PC-3 (cell line): ENCODE measurements around the gene TUBB1. TPM values are rescaled to one million over a fixed set of nuclear protein-coding genes. Genes with fewer than 3 reads are reported as not detected.

Experiments
- ATAC-seq: fragments of 200-7000 bp; cut with Tn5 transposase; 2 replicates; pipeline ENCODE4 v1.9.1; 2020; ENCODE audit warnings: mild to moderate bottlenecking, moderate library complexity
- BruUV-seq: library from RNA; stranded (reverse); fragments of 400-500 nt; replicated peaks from 2 replicates; lab custom pipeline; 2021; lab: Mats Ljungman, UMichigan
- CTCF ChIA-PET: fragments of 300-600 bp; sonication (Branson Sonifier 250); formaldehyde crosslinking; loops from one replicate; lab custom pipeline; 2022; ENCODE audit warnings: antibody characterized with exemption; lab: Charles Lee
- POLR2A ChIA-PET: fragments of 300-600 bp; sonication (Branson Sonifier 250); formaldehyde crosslinking; loops from one replicate; lab custom pipeline; 2022; ENCODE audit warnings: antibody characterized with exemption; ENCODE audit not compliant: unreplicated experiment; lab: Charles Lee
- DNase-seq: peaks from one replicate; pipeline ENCODE4 v3.0.0-alpha.2; 2015
- H2AFZ ChIP-seq: fragments of 300-600 bp; sonication (generic); 2 replicates; pipeline ENCODE4 v1.6.0; 2016; ENCODE audit warnings: antibody characterized with exemption, low read length
- H3F3A ChIP-seq: fragments of 300-600 bp; sonication (generic); one replicate; pipeline ENCODE4 v1.6.0; 2017; ENCODE audit warnings: antibody characterized with exemption, low read length, control low read depth, mild to moderate bottlenecking; ENCODE audit not compliant: unreplicated experiment
- H3K27ac ChIP-seq: fragments of 300-600 bp; sonication (generic); 2 replicates; pipeline ENCODE4 v1.5.1; 2016; ENCODE audit warnings: mild to moderate bottlenecking, low read length
- H3K27me3 ChIP-seq: fragments of 300-600 bp; sonication (generic); 2 replicates; pipeline ENCODE4 v1.6.1; 2016; ENCODE audit warnings: low read length, mixed read lengths
- H3K36me3 ChIP-seq: fragments of 300-600 bp; sonication (generic); 2 replicates; pipeline ENCODE4 v1.6.1; 2016; ENCODE audit warnings: low read depth, mixed run types, low read length, mixed read lengths
- H3K4me1 ChIP-seq: fragments of 300-600 bp; sonication (generic); 2 replicates; pipeline ENCODE4 v1.5.1; 2016; ENCODE audit warnings: low read length; ENCODE audit not compliant: insufficient read depth
- H3K4me2 ChIP-seq: fragments of 300-600 bp; sonication (generic); 2 replicates; pipeline ENCODE4 v1.6.0; 2016; ENCODE audit warnings: low read length
- H3K4me3 ChIP-seq: fragments of 300-600 bp; sonication (generic); 2 replicates; pipeline ENCODE4 v1.5.1; 2016; ENCODE audit warnings: mild to moderate bottlenecking, low read length, mixed read lengths
- H3K79me2 ChIP-seq: fragments of 300-600 bp; sonication (generic); 2 replicates; pipeline ENCODE4 v1.6.1; 2017; ENCODE audit warnings: low read length, mixed read lengths
- H3K9ac ChIP-seq: fragments of 300-600 bp; sonication (generic); 2 replicates; pipeline ENCODE4 v1.6.0; 2016; ENCODE audit warnings: mild to moderate bottlenecking, low read length
- H3K9me2 ChIP-seq: fragments of 300-600 bp; sonication (generic); replicated peaks from 2 replicates; pipeline ENCODE4 v1.6.1; 2016; ENCODE audit warnings: mixed run types, low read length, mixed read lengths
- H3K9me3 ChIP-seq: fragments of 300-600 bp; sonication (generic); 2 replicates; pipeline ENCODE4 v1.6.1; 2016; ENCODE audit warnings: low read length, mixed read lengths
- H4K20me1 ChIP-seq: fragments of 300-600 bp; sonication (generic); 2 replicates; pipeline ENCODE4 v1.6.1; 2016; ENCODE audit warnings: low read length, mixed read lengths
- EZH2 ChIP-seq: fragments of 300-600 bp; sonication (generic); IDR thresholded peaks from one replicate; pipeline ENCODE4 v1.6.1; 2017; ENCODE audit warnings: antibody characterized with exemption, mild to moderate bottlenecking, low read length; ENCODE audit not compliant: unreplicated experiment
- EZH2phosphoT487 ChIP-seq: fragments of 300-600 bp; sonication (generic); IDR thresholded peaks from 2 replicates; pipeline ENCODE4 v1.6.1; 2018; ENCODE audit warnings: mild to moderate bottlenecking, antibody characterized with exemption, low read length, borderline replicate concordance
- intact Hi-C: fragments of 100-400 bp; cut with micrococcal nuclease; formaldehyde crosslinking; loops from 2 replicates; pipeline ENCODE4 v1.9.0; 2023
- total RNA-seq: library from RNA; depleted of rRNA; stranded (reverse); fragments of >200 nt; gene quantifications from 2 replicates; pipeline ENCODE4 v1.2.3, GENCODE V29; 2014
- TF ChIP-seq, protein P1 (sequence below): fragments of 300-600 bp; sonication (generic); conservative IDR thresholded peaks from 2 replicates; pipeline ENCODE4 v1.5.1; 2017; ENCODE audit warnings: antibody characterized with exemption, low read depth, mild to moderate bottlenecking, low read length

TUBB1 gene
- total RNA-seq, 1 experiment from 2014 or later, result not detected

DNA sequence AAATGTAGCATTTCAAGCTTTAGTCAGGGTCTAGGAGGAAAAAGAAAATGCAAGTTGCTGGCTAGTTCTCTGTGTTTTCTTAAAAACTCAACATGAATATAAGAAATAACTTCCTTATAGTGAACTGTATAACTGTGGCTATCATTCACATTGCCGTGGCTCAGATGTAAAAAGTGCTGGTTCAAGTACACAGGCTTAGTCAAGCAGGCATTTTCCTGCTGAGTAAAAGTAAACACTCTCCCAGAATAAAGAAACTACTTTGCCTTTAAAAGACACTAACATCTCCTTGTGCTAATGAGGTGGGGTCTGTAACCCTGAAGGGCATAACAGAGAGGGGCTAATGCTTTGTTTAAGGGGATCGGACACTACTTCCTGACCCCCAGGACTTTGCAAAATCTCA, 9.6 kb downstream of the TUBB1 start:
- intact Hi-C loops, result loop anchor here (1.0 to 5.0 kb wide), 2 partner anchors 8 to 47 kb away; partner anchors contain the start of gene NELFCD
- TF ChIP-seq EZH2phosphoT487 (no peak), EZH2 (no peak)
- TF ChIP-seq, protein P1, sequence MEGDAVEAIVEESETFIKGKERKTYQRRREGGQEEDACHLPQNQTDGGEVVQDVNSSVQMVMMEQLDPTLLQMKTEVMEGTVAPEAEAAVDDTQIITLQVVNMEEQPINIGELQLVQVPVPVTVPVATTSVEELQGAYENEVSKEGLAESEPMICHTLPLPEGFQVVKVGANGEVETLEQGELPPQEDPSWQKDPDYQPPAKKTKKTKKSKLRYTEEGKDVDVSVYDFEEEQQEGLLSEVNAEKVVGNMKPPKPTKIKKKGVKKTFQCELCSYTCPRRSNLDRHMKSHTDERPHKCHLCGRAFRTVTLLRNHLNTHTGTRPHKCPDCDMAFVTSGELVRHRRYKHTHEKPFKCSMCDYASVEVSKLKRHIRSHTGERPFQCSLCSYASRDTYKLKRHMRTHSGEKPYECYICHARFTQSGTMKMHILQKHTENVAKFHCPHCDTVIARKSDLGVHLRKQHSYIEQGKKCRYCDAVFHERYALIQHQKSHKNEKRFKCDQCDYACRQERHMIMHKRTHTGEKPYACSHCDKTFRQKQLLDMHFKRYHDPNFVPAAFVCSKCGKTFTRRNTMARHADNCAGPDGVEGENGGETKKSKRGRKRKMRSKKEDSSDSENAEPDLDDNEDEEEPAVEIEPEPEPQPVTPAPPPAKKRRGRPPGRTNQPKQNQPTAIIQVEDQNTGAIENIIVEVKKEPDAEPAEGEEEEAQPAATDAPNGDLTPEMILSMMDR, result no peak

DNA sequence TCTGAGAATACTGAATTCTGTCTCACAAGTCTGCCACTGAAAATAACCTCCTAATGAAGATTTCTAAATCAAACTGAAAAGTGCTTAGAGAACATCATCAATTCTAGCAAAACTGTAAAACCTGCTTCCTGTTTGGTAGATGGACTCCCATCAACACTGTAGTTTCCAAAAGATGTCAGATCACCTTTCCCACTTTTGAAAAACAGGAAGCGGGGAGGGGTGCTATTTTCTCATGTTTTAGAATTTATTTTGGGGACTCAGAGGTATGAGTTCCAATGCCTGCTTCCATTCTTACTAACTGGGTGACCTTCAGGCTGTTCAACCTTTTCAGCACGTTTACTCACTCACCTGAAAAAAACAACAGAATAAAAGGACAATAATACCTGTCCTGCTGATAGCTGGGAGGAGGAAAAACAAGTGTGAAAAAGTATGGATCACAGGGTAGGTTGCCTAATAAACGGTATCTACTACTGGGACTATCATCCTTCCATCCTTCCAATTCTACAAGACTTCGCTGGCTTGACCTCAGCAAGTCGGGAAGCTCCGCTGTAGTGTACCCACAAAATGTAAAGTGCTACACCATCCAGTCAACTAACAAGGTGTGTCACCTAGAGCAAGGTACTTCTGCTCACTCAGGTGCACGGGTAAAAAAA, 11.8 kb downstream of the TUBB1 start:
- H3K27me3 ChIP-seq, result no peaks in the 10 kb centered on the region
- DNase-seq (peak; percentile 55), ATAC-seq (no peak)
- peaks cover 65% of the 10 kb centered on the region for H3K36me3 ChIP-seq
- TF ChIP-seq EZH2phosphoT487 (no peak), EZH2 (no peak)
- TF ChIP-seq, protein P1, result no peak
- peaks cover 49% of the 10 kb centered on the region for H4K20me1 ChIP-seq
- CTCF ChIA-PET, result no interaction called here
- peak overlapping the region; percentile 86 for H3K4me2 ChIP-seq
- no peak overlapping the region for H2AFZ ChIP-seq
- BruUV-seq, result TSS peak; percentile 33
- peak overlapping the region; percentile 77 for H3K4me3 ChIP-seq
- no peaks in the 10 kb centered on the region for H3K9me2 ChIP-seq
- H3F3A ChIP-seq, result no peaks in the 10 kb centered on the region
- peaks cover 82% of the 10 kb centered on the region for H3K79me2 ChIP-seq
- POLR2A ChIA-PET, result no interaction called here
- no peak overlapping the region for H3K27ac ChIP-seq
- H3K9ac ChIP-seq, result peak overlapping the region; percentile 95
- peaks cover 54% of the 10 kb centered on the region for H3K4me1 ChIP-seq
- H3K9me3 ChIP-seq, result no peaks in the 10 kb centered on the region
- intact Hi-C loops, result loop anchor here (5.0 kb wide), 2 partner anchors 39 to 139 kb away; no protein-coding TSS in a partner anchor

More for the DNA sequence above, 9.6 kb downstream of the TUBB1 start:
- no peaks in the 10 kb centered on the region for H3K9me3 ChIP-seq
- BruUV-seq, result no TSS peak
- H3K36me3 ChIP-seq, result peaks cover 67% of the 10 kb centered on the region
- no peaks in the 10 kb centered on the region for H3K9me2 ChIP-seq
- H4K20me1 ChIP-seq, result peaks cover 49% of the 10 kb centered on the region
- H3K27me3 ChIP-seq, result no peaks in the 10 kb centered on the region
- peak overlapping the region; percentile 77 for H3K4me3 ChIP-seq
- CTCF ChIA-PET, result interaction anchor here (0.7 kb wide), 1 partner anchor 19 kb away, joined by 3 read pairs; no protein-coding TSS in a partner anchor
- ATAC-seq (peak; percentile 17; the same call in 1 of the 2 replicates), DNase-seq (peak; percentile 56)
- POLR2A ChIA-PET, result no interaction called here
- H3F3A ChIP-seq, result no peaks in the 10 kb centered on the region
- H3K4me1 ChIP-seq, result peaks cover 52% of the 10 kb centered on the region
- H3K27ac ChIP-seq, result peak overlapping the region; percentile 5; the same call in 1 of the 2 replicates
- peaks cover 85% of the 10 kb centered on the region for H3K79me2 ChIP-seq
- no peak overlapping the region for H2AFZ ChIP-seq
- H3K4me2 ChIP-seq, result peak overlapping the region; percentile 86
- peak overlapping the region; percentile 14 for H3K9ac ChIP-seq

DNA sequence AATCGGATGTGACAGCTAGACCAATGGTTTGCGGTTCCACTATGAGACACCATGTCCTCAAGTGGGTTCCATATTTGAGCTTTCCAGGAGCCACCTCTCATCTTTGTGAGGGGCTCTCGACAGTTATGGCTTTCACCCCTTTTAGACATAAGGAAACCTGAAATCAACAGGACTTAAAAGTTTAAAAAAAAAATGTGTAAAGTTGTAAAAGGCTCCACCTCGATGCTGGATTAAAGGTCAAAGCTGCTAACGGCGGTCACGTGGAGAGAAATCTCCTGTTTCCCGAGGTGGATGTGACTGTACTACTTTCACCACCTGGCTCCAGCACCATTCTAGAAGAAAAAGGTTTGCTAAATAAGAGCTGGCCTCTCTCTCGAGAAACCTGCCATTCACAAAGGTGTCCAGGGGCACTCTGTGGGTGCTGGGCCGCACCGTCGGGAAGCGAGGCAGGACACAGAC, 12.4 kb downstream of the TUBB1 start:
- Histone ChIP-seq H3K36me3 (peaks cover 65% of the 10 kb centered on the region), H3K79me2 (peaks cover 82% of the 10 kb centered on the region), H4K20me1 (peaks cover 43% of the 10 kb centered on the region), H3K4me2 (peak overlapping the region; percentile 86), H3K9me3 (no peaks in the 10 kb centered on the region), H3K4me1 (peaks cover 54% of the 10 kb centered on the region), H3K9me2 (no peaks in the 10 kb centered on the region), H3K4me3 (peak overlapping the region; percentile 77), H3K9ac (peak overlapping the region; percentile 95), H3K27ac (peak overlapping the region; percentile 67), H3K27me3 (no peaks in the 10 kb centered on the region), H2AFZ (peak overlapping the region; percentile 78), H3F3A (no peaks in the 10 kb centered on the region)
- BruUV-seq, result no TSS peak
- intact Hi-C loops, result loop anchor here (1.0 to 5.0 kb wide), 3 partner anchors 11 to 139 kb away; partner anchors contain the start of gene PRELID3B
- ChIA-PET CTCF (interaction anchor here (0.9 kb wide), 1 partner anchor 161 kb away, joined by 5 read pairs; no protein-coding TSS in a partner anchor), POLR2A (no interaction called here)
- ATAC-seq, result no peak
- no peak for TF ChIP-seq EZH2
- TF ChIP-seq EZH2phosphoT487, result no peak
- TF ChIP-seq, protein P1, result no peak
- peak; percentile 8 for DNase-seq
